CD4-positive, alpha-beta T cell treated with Interleukin-6 for 4 hours (primary cell): ENCODE measurements around the gene TRIP12.
"Not testable (repeated sequence)": the region's sequence is repeated elsewhere in the genome, so short reads cannot be mapped to it uniquely, and the experiment has no call there.

Source experiments
- DNase-seq: peaks from one replicate; pipeline ENCODE4 v3.0.0-alpha.2; 2020; ENCODE audit warnings: mixed read lengths

Gene TRIP12

DNA sequence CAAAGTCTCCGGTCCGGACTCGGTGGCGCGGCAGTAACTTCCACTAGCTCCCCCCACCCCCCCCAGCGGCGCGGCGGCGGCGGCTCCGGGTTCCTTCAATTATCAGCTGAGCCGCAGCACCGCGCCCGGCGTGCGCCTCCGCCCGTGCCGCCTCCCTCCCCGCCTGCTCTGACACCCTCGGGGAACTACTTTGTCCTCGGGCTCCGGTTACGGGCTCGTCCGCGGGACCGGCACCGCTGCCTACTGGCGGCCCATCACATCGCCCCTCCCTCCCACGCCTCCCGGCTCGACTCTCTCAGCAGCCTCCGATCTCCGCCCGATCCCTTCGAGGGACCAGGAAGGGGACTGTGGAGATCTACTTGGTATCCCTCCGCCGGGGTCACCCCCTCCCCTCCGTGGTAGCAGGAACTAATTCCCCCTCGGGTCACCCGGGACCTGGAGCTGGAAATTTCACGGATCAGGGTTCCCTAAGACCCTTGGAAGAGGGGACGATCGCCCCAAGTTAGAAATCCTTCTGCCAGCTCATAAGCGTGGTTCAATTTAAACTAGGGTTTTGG lies at the start of gene TRIP12:
TSS of gene TRIP12 (minus strand) at position 118 of the 557 bp plus-strand sequence. CDS start 41,930 bp downstream, outside the sequence.
- DNase-seq = peak; percentile 88

DNA sequence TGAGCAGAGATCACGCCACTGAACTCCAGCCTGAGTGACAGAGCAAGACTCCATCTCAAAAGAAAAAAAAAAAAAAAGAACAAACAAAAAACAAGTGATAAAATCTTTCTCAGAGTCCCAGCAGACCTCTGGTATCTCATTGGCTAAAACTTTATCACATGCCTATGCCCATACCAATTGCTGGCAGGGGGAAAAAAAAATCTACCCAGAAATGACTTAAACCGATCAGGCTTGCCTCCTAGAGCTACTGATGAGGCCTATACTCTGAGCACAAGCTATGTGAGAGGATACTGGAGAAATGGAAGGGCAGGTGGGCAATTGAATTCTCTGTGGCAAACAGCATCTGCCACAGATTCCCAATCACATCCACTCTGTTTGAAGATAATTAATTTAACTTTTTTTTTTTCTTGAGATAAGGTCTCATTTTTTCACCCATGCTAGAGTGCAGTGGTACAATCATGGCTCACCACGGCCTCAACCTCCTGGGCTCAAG lies 49.5 kb upstream of the TRIP12 start:
- DNase-seq = no peak

DNA sequence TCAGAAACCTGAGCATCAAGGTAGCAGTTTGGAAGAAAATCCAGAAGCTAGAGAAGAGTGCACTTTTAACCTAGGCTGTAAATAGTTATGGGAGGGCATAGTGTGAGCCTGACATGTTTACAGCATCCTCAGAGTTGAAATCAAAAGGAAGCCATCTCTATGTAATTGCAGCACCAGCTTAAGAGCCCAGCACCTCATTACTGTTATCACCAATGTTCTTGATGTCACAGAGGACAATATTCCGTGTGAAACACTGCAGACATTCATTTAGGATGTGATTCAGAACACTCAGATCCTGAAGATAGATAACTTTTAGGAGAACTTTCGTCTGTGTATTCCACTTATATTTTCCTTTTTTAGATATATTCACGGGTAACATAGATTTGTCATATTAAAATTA lies 48.6 kb upstream of the TRIP12 start:
- no peak for DNase-seq

DNA sequence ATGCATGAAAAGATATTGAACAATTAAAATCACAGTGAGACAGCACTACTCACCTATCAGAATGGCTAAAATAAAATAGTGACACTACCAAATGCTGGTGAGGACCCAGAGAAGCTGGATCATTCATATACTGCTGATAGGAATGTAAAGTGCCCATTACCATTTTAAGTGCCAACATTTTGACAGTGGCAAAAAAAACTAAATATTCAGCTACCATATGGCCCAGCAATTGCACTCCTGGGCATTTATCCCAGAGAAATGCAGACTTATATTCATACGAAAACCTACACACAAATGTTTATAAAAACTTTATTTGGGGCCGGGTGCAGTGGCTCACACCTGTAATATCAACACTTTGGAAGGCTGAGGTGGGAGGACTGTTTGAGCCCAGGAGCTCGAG lies 48.1 kb upstream of the TRIP12 start:
- no peak for DNase-seq

DNA sequence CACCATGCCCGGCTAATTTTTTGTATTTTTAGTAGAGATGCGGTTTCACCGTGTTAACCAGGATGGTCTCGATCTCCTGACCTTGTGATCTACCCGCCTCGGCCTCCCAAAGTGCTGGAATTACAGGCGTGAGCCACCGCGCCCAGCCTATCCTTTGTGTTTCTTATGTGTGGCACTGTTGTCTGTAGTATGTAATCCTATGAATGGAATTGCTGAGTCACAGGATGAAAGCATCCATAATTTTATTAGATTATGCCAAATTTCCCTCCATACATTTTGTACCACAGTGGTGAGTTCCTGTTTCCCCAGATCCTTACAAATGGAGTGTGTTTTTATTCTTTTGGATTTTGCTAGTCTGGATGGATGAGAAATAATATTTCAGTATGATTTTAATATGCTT lies 41.8 kb upstream of the TRIP12 start:
- DNase-seq = not testable (repeated sequence)

DNA sequence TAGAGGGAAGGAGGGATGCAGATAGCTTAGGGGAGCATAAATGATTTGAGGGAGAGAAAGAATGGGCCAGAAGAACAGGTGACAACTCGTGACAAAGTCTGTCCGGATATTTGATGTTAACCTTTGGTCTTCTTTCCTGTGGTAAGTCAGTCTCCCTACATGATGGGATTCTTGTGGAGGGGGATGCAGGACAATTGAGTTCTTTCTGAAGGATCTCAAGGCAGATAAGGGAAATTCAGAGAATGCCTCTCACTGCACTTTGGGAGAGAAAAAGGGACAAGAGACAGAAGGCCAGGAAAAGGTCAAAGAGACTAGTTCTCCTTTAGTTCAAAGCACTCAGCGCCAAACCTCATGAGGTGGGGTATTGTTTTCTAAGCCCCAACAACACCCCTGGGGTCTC lies 34.7 kb upstream of the TRIP12 start:
- DNase-seq = no peak

DNA sequence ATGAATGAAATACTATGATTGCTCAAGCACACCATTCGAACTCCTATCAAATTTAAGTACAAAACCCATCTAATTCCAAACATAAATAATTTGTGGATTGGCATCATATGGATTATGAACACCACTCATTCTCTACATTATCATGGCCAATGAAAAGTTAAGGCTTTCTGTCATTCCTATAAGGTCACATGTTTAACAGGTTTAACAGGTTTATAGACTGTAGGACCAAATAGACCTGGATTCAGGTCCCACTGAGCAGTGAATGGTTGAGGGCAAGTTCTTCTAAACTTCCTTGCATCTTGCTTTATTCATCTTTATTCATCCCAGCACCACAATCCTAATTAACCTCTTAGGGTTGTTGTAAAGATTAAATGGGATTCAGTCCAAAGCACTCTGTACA lies 33.9 kb upstream of the TRIP12 start:
- no peak for DNase-seq

DNA sequence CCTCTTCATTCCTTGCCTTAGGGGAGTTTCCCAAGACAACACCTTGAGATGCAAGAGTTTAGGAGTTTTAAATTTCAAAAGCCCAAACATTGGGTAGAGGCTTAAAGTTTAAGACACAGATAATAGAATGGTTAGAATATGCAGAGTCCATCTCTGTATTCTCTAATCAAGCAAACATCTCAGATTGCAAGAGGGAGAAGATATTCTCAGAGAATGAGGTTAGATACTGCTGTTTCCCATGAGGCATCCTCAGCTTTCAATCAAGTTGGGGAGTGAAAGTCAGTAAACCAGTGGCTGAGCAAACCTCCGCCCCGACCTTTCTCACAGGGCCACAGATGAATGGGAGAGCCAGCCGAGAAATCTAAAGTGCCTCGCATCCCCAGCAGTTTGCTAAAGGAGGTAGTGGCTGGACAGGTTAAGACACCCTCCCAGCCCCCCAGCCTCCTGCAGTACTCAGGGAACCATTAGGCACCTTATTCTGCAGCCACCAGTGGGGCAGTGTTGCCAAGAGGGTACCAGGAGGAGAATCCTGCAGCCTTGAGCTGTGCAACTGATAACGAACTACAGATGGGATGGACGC lies 30.5 kb upstream of the TRIP12 start:
- no peak for DNase-seq

DNA sequence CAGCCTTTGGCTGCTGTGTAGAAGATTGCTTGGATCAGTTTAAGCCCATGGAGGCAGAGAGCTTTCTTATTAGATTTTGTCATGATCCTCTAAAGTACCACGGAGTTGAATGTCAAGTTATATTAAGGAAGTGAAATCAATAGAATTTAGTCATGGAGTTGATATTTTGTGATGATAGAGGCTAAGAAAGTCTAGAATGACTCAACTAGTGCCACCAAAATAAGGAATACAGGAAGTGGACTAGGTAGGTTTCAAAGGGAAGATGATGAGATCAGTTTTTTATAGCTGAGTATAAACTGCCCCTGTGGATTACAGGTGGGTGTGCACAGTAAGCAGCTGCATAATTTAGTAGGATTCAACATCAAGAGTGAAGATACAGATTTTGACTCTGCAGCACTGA lies 25.7 kb upstream of the TRIP12 start:
- DNase-seq = no peak

DNA sequence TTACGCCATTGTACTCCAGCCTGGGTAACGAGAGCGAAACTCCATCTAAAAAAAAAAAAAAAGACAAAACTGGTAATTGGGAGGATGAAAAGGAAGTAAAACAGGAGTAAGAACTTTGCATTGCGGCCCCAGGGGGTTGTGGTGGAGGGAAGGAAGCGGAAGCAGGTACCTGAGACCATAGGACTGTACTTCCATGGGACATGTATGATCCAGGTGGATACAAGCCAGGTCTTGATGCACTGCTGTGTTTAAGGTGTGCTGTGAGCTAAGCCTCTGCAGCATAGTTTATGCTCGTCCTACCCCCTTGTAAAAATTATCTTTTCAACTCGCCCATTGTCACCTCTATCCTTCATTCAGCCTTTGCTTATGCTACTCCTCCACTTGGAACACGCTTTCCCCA lies 24.2 kb upstream of the TRIP12 start:
- DNase-seq = no peak

DNA sequence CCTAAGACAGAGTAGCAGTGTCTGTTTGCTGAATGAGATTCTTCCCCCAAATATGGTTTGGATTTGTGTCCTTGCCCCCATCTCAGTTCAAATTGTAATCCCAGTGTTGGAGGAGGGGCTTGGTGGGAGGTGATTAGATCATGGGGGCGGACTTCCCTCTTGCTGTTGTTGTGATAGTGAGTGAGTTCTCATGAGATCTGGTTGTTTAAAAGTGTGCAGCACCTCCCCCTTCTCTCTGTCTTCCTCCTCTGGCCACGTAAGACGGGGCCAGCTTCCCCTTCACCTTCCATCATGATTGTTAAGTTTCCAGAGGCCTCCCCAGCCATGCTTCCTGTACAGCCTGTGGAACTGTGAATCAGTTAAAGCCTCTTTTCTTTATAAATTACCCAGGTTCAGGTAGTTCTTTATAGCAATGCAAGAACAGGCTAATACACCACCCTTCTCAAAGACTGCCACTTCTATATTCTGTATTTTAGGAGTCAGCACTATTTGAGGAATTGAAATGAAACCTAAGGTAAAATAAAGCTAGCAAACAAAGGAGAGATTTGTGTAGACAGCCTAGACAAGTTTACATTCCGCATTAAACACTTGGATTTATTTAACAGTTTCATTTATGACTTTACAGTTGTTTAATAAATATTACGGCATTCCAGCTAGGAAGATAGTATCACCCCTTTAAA lies 22.1 kb upstream of the TRIP12 start:
- DNase-seq = no peak

DNA sequence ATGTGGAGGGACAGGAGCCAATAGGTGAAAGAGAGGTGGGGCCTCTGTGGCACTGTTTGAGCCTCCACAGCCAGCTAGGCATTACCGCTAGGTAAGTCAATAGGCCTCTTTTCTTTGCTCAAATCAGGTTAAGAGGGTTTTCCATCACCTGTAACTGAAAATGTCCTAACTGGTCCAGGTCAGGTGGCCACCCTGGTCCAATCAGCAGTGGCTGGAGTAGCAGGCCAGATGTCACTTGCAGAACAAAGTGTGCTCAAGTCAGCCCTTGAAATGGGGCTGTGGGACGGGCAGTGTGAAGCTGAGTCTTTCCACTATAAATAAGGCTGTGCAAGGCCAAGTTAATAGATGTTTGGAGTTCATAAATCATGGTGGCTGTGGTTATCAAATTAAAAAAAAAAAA lies 21.4 kb upstream of the TRIP12 start:
- no peak for DNase-seq

DNA sequence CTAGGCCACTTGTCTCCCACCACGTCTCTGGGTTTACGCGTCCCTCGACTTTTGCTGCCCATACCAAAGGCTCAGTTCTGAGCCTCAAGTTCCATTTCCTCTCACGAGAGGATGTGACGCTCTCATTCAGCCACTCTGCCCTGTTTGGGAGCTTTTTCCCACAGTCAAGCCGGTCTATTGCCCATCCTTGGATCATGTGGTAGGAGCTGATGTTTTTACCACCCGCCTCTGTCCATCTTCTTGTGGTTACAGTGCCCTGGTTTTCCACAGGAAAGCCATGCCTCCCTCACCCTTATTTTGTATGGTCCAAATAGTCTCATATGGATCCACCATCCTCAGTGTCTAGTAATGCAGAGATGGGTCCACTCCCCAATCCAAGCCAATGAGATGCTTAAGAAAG lies 20.9 kb upstream of the TRIP12 start:
- DNase-seq = no peak

DNA sequence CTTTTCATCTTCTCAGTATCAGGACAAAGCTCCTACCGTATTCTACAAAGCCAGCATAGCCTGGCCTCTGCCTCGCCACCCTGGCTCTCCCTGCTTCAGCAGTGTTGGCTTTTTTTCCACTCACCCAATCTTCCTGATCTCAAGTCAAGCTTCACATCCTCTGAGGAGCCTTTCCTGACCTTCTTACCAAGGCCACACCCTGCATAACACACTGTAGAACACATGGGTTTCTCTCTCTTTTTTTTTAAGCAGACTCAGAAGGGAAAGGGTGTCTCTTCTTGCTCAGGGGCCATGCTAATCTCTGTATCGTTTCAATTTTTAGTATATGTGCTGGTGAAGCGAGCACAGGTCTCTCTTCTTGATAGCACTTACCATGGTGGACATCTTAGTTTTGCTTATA lies 15.7 kb upstream of the TRIP12 start:
- DNase-seq = no peak

DNA sequence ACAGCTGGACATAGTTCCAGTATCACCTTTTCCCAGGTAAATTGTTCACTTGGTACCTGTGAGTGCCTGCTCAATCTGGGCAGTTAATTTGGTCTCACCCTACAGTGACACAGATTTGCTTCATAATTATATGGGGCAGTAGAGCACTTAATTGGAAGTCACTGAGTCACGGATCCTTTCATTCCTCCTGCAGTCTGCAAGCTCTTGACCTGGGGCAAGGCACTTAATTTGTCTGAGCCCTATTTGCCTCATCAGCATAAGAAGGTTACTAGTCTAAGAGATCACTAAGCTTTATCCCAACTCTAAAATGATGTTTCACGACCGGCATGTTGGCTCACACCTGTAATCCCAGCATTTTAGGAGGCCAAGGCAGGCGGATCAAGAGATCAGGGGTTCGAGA lies 9.4 kb upstream of the TRIP12 start:
- DNase-seq = no peak

DNA sequence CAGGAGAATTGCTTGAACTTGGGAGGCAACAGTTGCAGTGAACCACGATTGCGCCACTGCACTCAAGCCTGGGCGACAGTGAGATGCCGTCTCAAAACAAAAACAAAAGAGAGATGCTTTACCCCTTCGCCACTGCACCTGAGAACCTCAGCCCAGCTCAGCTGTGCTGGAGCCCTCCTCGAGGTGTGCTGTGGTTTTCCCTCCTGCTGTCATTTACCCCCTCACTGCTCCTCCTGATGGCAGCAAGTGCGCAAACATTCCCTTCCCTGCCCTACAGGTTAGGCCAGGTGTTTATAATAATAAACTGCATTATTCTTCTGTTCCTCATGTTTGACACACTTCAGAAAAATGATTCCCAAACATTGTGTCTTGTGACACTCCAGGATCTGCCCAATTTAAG lies 8.8 kb upstream of the TRIP12 start:
- DNase-seq = no peak

DNA sequence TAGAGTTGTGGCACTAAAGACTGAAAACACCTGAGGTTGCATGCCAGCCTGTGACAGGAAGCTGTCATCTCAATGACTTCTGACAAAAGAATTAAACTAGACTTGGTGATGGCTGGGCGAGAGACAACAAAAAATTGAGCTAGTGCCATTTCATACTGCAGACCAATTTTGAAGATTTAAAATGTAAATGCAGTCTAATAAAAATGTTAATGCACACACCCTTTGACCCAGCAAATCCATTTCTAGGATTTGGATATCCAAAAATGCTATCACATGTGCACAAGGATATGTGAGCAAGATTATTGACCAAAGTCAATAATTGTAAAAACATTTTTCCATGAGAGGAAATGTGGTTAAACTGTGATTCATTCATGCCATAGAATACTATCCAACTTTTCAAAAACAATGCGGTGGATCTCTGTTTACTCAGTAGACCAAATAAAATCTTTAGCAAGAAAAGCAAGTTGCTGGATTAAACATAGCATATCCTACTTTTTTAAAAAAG lies 6.1 kb upstream of the TRIP12 start:
- DNase-seq = no peak

DNA sequence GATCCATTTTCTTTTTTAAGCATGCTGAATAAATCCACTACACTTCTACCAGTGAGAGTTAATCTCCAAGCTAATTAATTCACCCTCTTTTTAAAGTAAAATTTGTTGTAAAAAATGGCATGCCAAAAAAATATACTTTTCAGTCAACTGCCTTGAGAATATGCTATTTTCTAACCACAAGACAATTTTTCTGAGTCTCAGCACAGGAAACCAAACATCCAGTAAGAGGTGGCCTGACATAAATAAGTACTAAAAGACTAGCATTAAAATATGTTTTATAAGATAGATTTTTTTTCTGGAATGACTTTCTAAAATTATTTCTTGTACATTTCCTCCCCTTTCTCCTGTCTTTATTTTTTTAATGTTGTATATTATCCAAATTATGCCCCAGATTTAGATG lies 3.4 kb upstream of the TRIP12 start:
- no peak for DNase-seq

DNA sequence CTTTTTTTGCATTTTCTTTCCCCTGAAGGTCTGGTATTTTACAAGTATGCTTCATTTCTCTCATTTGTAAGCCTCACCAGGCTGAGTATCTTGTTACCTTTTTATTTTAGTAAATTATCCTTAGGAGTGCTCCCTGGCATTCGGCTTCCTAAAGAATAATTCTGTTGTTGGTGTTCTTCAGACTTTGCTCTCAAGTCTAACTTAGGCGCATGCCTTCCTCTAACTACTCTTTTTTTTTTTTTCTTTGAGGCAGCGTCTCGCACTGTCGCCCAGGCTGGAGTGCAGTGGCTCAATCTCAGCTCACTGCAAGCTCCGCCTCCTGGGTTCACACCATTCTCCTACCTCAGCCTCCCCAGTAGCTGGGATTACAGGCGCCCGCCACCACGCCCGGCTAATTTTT lies 2.7 kb upstream of the TRIP12 start:
- DNase-seq = not testable (repeated sequence)

DNA sequence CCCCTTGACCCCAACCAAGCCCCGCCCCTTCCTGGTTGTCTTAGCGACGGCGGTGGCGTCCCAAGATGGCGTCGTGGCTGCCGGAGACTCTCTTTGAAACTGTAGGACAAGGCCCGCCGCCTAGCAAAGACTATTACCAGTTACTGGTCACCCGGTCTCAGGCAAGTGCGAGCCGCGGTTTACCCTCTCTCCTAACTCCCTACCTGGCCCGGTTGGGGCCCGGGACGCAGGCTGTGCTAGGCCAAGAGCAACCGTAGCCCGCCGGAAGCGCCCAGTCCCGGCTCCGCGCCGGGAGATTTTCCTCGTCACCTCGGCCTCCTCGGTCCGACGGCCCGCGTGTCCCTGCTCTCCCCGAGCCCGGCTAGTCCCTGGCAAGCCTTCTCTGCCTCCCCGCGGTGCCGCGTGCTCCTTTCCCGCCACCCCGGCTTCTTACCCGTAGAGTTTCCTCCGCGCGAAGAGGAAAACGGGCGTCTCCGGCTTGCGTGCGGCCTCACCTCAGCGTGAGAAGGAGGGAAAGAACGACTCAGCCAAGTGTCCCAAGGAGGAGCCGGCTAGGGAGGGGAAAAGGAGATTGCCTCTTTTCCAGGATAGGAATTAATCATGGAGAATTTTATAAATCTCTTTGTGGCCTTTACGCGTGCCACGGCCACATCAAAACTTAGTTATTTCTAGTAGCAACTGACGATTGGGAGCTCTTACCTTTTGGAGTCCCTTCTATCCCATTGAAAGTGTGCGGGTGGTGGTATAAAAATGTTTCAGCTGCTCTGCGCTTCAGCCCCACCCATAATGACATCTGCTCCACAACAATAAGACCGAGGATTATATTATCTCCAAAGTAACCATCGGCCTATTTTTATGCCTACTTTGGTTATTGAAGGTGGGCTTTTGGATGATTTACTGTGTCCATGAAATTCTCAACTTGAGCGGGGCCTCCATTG lies 909 bp upstream of the TRIP12 start, which contains the start of gene FBXO36:
TSS of gene FBXO36 (plus strand) at position 55 of the 938 bp plus-strand sequence. CDS start at position 66, 11 bp downstream.
- DNase-seq = peak; percentile 90

DNA sequence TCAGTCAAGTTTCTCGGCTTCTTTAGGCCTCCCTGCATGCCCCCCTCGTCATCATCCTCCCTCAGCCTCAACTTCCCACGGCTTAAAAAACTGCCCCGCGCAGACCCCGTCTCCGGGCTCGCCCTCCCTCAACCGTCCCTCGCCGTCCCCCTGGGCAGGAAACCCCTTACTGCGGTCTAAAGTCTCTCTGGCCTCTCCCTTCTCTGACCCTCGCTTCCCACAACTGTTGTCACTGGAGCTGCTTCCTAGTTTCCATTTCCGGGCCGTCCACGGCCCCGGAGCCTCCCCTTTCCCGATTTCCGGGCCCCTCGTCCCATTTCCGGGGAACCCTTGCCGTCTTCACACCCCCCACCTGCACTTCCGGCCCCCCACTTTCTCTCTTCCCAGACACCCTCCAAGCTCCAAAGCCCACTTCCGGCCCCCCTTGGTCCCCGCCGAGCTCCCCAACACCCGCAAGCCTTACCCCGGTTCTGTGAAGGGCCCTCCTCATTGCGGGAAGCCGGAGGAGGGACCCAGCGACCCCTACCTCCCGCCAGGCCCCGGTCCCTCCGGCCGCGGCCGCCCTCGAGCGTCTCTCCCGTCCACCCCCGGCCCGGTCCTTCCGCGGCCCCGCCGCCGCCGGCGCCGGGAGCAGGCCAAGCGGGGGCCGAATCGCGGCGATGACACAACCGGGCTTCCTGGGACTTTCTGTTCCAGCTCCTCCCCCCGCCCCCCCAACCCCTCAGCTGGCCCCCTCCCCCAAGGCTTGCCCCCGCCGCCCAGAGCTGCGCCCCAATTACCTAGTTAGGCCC lies 513 bp downstream of the TRIP12 start:
- DNase-seq = peak; percentile 74

DNA sequence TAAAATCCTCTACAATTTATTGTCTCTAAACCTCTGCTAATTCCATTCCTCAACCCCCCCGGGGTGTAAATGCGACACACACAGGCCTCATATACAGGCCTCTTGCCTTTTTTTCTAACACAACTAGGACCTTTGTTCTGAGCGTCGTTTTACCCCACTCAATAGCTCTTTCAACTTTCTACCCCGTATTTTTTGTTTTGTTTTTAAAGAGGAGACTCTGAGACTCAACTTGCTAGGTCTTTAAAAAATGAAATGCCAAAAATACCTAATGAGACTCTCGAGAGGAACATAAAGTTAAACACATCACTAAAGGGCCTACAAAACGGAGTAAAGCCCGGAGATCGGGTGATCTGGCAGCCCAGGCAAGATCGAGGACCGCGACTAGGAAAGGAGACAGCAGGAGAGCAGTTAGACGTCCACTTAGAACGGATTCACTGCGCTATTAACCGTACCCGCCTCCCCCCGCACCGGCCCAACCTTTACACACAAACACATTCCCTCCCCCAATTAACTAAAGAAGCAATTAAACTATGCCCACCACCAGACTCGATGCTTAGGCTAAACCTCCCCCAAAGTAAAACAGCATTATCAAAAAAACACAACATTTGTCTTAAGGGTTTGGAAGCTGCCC lies 1.7 kb downstream of the TRIP12 start:
- peak; percentile 32 for DNase-seq
